ENCODE measurements around the gene SPDYE2.
"Not testable (repeated sequence)": the region's sequence is repeated elsewhere in the genome, so short reads cannot be mapped to it uniquely, and the experiment has no call there.

The SPDYE2 gene, protein sequence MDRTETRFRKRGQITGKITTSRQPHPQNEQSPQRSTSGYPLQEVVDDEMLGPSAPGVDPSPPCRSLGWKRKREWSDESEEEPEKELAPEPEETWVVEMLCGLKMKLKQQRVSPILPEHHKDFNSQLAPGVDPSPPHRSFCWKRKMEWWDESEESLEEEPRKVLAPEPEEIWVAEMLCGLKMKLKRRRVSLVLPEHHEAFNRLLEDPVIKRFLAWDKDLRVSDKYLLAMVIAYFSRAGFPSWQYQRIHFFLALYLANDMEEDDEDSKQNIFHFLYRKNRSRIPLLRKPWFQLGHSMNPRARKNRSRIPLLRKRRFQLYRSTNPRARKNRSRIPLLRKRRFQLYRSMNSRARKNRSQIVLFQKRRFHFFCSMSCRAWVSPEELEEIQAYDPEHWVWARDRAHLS

DNA sequence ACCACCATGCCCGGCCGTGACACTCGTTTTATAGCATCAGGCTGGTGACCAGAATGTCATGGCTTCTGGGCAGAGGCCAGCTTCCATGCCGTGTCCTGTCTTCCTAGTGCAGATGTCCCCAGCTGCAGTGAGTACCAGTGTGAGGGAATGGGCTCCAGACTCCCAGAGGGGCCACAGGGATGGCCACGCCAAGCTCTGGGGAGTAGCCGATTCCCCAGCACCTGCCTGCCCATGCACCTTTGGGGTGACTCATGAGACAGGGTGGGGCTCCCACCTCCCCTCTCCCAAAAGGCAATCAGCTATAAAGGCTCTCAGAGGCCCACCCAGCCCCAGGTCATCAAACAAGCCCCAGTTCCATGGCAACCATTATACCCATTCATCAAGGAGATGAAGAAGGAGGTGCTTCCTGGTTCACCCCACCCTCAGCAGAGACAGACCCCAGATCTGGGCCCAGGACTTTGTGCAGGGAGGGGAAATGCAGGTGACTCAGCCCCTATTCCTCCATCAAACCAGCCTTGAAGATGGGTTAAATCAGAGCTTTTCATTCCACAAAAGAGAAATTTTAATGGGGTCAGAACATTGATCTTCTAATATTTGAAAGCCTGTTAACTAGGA is at the start of gene SPDYE2:
TSS of gene SPDYE2 (plus strand) at position 419 of the 615 bp plus-strand sequence. CDS start 2,030 bp downstream, outside the sequence.
- DNase-seq (ENCODE audit: extremely low read depth in 1 of 2, low read depth in 1 of 2): not testable (repeated sequence)

- DNase-seq (ENCODE audit: extremely low read depth in 1 of 2, low read depth in 1 of 2): not testable (repeated sequence)
These were observed 47.9 kb upstream of the SPDYE2 start for GRCh38 chr7:102503141-102503540.

DNA sequence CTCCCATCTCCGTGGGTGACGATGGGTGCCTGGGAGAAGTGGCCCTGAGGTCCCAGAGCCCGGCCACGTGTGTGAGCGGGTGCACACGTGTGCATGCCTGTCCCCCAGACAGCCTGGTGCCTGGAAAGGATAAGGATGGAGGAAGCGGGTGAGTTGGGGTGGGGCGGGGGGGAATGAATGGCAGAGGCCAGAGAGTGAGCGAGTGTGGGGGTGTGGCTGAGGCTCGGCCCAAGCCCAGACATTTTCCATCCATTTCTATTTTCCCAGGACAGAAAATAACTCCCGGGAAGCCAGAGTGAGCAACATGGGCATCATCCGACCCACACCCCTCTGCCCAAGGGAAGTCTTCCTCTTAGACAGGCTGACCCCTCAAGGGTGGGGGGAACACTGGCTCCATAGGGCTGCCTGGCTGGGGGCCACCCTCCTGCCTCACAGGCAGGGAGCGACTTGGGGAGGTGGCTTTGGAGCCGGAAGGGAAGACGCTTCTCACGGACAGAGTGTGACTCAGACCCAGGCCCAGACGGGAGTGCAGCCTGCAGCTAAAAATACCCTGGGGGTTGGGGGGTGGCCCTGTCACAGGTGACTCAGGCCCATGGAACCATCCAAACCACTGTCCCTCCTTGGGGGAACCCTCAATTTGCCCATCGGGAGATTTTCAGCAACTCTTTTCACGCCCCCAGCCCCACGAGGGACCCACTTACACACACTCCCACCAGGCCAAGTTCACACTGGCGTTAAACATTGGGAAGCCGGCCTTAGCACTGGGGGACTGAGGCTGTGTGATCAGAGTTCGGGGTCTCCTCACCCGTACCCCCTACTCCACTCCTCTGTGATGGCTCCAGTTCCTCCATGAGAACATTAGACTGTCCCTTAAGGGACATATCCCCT is 45.5 kb upstream of the SPDYE2 start:
- DNase-seq (ENCODE audit: extremely low read depth in 1 of 2, low read depth in 1 of 2): not testable (repeated sequence)

GRCh38 chr7:102507410-102508088 is 43.5 kb upstream of the SPDYE2 start:
- not testable (repeated sequence) for DNase-seq (ENCODE audit: extremely low read depth in 1 of 2, low read depth in 1 of 2)

DNA sequence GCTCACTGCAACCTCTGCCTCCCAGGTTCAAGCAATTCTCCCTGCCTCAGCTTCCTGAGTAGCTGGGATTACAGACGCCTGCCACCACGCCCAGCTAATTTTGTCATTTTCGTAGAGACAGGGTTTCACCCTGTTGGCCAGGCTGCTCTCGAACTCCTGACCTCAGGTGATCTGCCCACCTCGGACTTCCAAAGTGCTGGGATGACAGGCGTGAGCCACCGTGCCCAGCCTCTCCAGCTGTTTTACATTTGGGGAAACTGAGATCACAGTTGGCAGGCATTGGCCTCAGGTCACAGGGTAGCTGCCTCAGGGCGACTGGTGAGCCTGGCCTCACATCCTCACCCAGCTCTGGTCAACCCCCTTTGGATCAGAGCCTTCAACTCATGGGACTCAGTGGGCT is 40.5 kb upstream of the SPDYE2 start:
- DNase-seq (ENCODE audit: extremely low read depth in 1 of 2, low read depth in 1 of 2): not testable (repeated sequence)

GRCh38 chr7:102511860-102512522 is 39.0 kb upstream of the SPDYE2 start:
- DNase-seq (ENCODE audit: extremely low read depth in 1 of 2, low read depth in 1 of 2): not testable (repeated sequence)

DNA sequence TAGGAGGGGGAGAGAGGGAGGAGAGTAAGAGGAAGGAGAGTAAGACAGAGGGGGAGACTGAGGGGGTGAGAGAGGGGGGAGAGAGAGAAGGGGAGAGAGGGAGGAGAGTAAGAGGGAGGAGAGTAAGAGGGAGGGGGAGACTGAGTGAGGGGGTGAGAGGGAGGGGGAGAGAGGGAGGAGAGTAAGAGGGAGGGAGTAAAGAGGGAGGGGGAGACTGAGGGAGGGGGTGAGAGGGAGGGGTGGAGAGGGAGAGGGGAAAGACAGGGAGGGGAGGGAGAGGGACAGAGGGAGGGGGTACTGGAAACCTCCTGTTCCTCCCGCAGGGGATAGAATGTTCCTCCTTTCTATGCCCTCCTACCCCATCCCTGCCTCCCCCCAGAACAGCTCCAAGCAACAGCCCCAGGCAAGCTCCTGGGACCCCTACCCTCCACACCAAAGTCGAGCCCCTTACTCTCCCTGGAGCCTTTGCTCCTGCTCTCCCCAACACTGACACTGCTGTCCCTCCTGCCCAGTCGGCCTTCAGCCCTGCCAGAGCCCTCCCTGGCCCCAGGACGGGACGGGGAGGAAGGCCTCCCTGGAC is 38.3 kb upstream of the SPDYE2 start:
- not testable (repeated sequence) for DNase-seq (ENCODE audit: extremely low read depth in 1 of 2, low read depth in 1 of 2)

DNA sequence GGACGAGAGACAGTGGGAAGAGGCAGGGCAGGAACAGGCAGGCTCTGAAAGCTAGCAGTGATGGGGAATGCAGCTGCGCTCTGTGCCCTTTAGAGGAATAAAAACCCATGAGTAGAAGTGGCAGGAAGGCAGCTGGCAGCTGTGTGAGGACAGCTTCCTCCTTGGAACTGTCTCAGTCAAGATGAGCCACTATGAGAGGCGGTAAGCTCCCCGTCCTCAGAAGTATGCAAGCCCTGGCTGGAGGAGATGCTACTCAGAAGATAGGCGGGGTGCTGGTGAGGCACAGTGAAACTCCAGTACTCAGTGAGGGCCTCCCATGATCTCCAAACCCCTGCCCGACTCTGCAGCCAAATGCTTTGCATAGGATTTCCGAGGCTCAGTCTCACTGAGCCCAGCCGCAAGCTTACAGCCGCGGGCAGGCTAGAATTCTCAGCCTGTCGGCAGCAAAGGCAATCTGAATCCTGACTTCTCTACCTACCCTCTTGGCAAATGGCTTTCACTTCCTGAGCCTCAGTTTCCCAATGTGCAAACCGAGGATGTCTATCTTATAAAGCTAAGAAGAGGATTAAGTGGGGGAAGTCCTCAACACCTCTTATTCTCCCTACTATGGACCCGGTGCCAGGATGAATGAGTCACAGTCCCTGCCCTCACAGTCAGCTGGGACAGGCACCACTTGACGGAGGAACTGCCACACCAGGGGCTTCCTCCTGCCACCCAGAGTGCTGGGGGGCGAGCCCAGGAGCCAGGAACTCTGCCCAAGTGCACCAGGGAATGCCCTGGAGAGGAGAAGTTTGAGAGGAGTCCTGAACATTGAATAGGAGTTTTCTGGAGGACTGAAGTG is 35.9 kb upstream of the SPDYE2 start:
- not testable (repeated sequence) for DNase-seq (ENCODE audit: extremely low read depth in 1 of 2, low read depth in 1 of 2)

DNA sequence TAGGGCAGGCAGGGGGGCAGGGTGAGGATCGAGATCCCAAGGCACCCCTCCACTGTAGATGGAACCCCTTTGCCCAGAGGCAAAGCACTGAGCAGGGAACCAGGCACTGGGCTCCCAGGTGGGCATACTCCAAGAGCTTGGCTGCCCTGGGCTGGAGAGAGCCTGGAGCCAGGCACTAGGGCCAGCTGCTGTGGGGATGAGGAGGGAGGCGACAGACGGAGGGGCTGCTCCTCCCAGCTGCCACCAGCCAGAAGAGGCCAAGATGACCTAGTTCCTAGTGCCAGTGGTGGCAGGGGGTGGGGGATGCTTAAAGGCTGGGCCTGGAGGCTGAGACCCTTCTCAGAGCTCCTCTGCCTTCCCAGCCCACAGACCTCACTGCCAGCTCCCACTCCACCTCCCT is 35.1 kb upstream of the SPDYE2 start:
- DNase-seq (ENCODE audit: extremely low read depth in 1 of 2, low read depth in 1 of 2): not testable (repeated sequence)

DNA sequence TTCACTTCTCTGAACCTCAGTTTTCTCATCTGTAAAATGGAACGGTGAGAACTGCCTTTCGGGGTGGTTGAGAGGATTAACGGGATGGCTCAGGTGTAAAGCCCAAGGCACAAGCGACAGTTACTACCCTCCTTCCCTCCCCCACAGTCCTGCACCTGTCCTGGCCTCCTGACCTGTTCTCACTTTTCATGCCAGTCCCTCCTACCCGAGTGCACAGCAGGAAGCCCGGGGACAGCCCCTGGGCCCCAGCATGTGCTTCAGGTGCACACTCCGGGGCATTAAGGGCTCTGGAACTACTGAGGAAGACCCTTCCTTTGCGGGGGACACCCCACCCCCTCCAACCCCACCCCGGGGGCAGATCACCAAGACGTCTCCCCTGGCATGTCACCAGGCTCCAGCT is 34.1 kb upstream of the SPDYE2 start:
- DNase-seq (ENCODE audit: extremely low read depth in 1 of 2, low read depth in 1 of 2): not testable (repeated sequence)

GRCh38 chr7:102517550-102518147 is 33.4 kb upstream of the SPDYE2 start, which contains the start of gene RASA4B:
RASA4B (minus strand) TSS chr7:102517777; CDS start chr7:102517710, 67 bp downstream.
- DNase-seq (ENCODE audit: extremely low read depth in 1 of 2, low read depth in 1 of 2): not testable (repeated sequence)

- DNase-seq (ENCODE audit: extremely low read depth in 1 of 2, low read depth in 1 of 2): not testable (repeated sequence)
These were observed 30.2 kb upstream of the SPDYE2 start for GRCh38 chr7:102520797-102521196.

DNA sequence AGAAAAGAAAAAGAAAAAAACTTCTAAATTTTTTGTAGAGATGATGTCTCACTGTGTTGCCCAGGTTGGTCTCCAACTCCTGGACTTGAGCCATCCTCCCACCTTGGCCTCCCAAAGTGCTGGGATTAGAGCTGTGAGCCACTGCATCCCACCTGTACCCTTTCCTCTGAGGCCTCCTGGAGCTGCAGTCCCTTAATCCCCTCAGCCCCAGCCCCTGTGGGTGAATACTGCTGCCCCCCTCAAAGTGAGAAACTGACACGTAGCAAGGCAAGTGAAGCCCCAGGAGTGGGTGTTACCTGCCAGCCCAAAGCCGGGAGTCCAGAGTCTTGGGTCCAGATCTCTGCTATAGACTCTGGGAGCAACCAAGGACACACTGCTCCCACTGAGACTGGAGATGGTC is 26.2 kb upstream of the SPDYE2 start:
- not testable (repeated sequence) for DNase-seq (ENCODE audit: extremely low read depth in 1 of 2, low read depth in 1 of 2)

DNA sequence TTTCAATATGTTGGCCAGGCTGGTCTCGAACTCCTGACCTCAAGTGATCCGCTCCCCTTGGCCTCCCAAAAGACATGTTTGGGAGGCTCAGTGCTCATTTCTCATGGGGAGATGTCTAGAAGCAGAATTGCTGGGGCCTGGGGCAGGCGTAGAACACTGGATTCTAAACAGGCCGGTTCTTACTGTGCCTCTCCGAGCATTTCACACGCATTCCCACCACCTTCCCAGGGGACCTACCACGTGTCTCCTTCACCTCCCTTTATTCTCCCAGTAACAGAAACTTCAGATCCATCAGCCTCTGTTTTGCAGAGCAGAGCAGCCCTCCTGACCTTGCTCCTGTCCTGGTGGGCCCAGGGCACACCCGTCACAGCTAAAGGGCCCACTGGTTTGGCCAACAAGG is 23.8 kb upstream of the SPDYE2 start:
- DNase-seq (ENCODE audit: extremely low read depth in 1 of 2, low read depth in 1 of 2): not testable (repeated sequence)

GRCh38 chr7:102527822-102528793 is 22.9 kb upstream of the SPDYE2 start:
- DNase-seq (ENCODE audit: extremely low read depth in 1 of 2, low read depth in 1 of 2): not testable (repeated sequence)

DNA sequence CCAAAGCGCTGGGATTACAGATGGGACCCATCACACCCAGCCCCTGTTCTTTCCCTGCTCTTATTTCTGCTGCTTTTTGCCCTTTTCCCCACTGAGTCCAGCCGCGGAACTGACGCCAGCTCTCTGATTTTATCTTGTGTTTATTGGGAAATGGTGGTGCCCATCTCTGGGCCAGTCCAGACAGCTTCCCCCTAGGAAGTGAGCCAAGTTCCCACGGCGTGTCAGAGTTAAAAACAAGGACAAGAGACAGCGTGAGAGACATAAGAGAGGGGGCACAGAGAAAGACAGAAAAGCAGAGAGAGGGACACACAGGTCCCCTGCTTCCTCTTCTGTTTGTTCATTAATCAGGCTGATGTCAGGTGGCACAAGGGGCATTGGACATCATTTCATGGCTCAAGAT is 19.4 kb upstream of the SPDYE2 start:
- not testable (repeated sequence) for DNase-seq (ENCODE audit: extremely low read depth in 1 of 2, low read depth in 1 of 2)

GRCh38 chr7:102532127-102532526 is 18.9 kb upstream of the SPDYE2 start:
- not testable (repeated sequence) for DNase-seq (ENCODE audit: extremely low read depth in 1 of 2, low read depth in 1 of 2)

Measured in activated CD8-positive, alpha-beta memory T cell treated with anti-CD3 and anti-CD28 coated beads for 1 hour (primary cell).